WTC11 (cell line): ENCODE measurements around the gene AFF3. TPM values are rescaled to one million over a fixed set of nuclear protein-coding genes. Genes with fewer than 3 reads are reported as not detected.

Experiments used
- ATAC-seq: fragments of 200-7000 bp; cut with Tn5 transposase; 2 replicates; pipeline ENCODE4 v1.10.0; 2021; ENCODE audit warnings: mild to moderate bottlenecking, moderate library complexity
- CTCF ChIA-PET: fragments of 300-600 bp; sonication (Branson Sonifier 250); formaldehyde crosslinking; loops from one replicate; lab custom pipeline; 2021; ENCODE audit warnings: antibody characterized with exemption; lab: Charles Lee
- POLR2A ChIA-PET: fragments of 350-600 bp; sonication (Branson Sonifier 250); formaldehyde crosslinking; loops from one replicate; lab custom pipeline; 2021; ENCODE audit warnings: antibody characterized with exemption; lab: Charles Lee
- DNase-seq: peaks from one replicate; pipeline ENCODE4 v3.0.0; 2021; ENCODE audit warnings: low spot score
- H3K27ac Mint-ChIP-seq: 2 replicates; pipeline ENCODE4 v1.8.0; 2021; ENCODE audit warnings: mixed read lengths
- H3K27me3 Mint-ChIP-seq: 2 replicates; pipeline ENCODE4 v1.8.0; 2021; ENCODE audit warnings: low read depth, mild to moderate bottlenecking, moderate library complexity, mixed read lengths
- H3K36me3 Mint-ChIP-seq: 2 replicates; pipeline ENCODE4 v1.8.0; 2021; ENCODE audit warnings: mixed read lengths
- H3K4me1 Mint-ChIP-seq: 2 replicates; pipeline ENCODE4 v1.8.0; 2022; ENCODE audit warnings: mixed read lengths
- H3K4me3 Mint-ChIP-seq: 2 replicates; pipeline ENCODE4 v1.8.0; 2021; ENCODE audit warnings: mild to moderate bottlenecking, moderate library complexity, mixed read lengths
- H3K9me3 Mint-ChIP-seq: 2 replicates; pipeline ENCODE4 v1.8.0; 2021; ENCODE audit warnings: mixed read lengths
- ARID4B ChIP-seq: sonication (generic); formaldehyde crosslinking; IDR thresholded peaks from 2 replicates; pipeline ENCODE4 v1.8.0; 2023; ENCODE audit warnings: missing genetic modification reagents, mild to moderate bottlenecking, borderline replicate concordance
- CTCF ChIP-seq: fragments of 200-600 bp; IDR thresholded peaks from 2 replicates; pipeline ENCODE4 v1.8.0; 2022; ENCODE audit warnings: antibody characterized with exemption
- E2F1 ChIP-seq: sonication (generic); formaldehyde crosslinking; IDR thresholded peaks from 2 replicates; pipeline ENCODE4 v1.8.0; 2022; ENCODE audit warnings: mild to moderate bottlenecking, missing genetic modification reagents
- EMX1 ChIP-seq: fragments of 250-450 bp; sonication (Bioruptor Pico); IDR thresholded peaks from 2 replicates; pipeline ENCODE4 v1.8.0; 2021; ENCODE audit warnings: mild to moderate bottlenecking
- FOXK1 ChIP-seq: sonication (generic); formaldehyde crosslinking; IDR thresholded peaks from 2 replicates; pipeline ENCODE4 v1.8.0; 2022; ENCODE audit warnings: mild to moderate bottlenecking, moderate library complexity, missing genetic modification reagents
- GRHL2 ChIP-seq: fragments of 250-450 bp; sonication (Bioruptor Pico); IDR thresholded peaks from 2 replicates; pipeline ENCODE4 v1.8.0; 2022; ENCODE audit warnings: mild to moderate bottlenecking, moderate library complexity; ENCODE audit not compliant: insufficient replicate concordance, severe bottlenecking
- NFYB ChIP-seq: sonication (generic); formaldehyde crosslinking; conservative IDR thresholded peaks from 2 replicates; pipeline ENCODE4 v1.8.0; 2022; ENCODE audit warnings: low read depth, missing genetic modification reagents
- NR3C1 ChIP-seq: sonication (generic); formaldehyde crosslinking; conservative IDR thresholded peaks from 2 replicates; pipeline ENCODE4 v1.8.1; 2023; ENCODE audit warnings: low read depth, mild to moderate bottlenecking, missing genetic modification reagents
- TEAD4 ChIP-seq: sonication (generic); formaldehyde crosslinking; IDR thresholded peaks from 2 replicates; pipeline ENCODE4 v1.8.0; 2022; ENCODE audit warnings: mild to moderate bottlenecking, missing genetic modification reagents
- ZNF281 ChIP-seq: sonication (generic); formaldehyde crosslinking; IDR thresholded peaks from 2 replicates; pipeline ENCODE4 v1.8.0; 2023; ENCODE audit warnings: mild to moderate bottlenecking, missing genetic modification reagents
- ZNF423 ChIP-seq: fragments of 250-450 bp; sonication (Bioruptor Pico); IDR thresholded peaks from 2 replicates; pipeline ENCODE4 v2.1.2; 2022; ENCODE audit warnings: mild to moderate bottlenecking, moderate library complexity
- ZNF425 ChIP-seq: fragments of 250-450 bp; sonication (Bioruptor Pico); conservative IDR thresholded peaks from 2 replicates; pipeline ENCODE4 v1.9.0; 2021; ENCODE audit warnings: mild to moderate bottlenecking
- ZSCAN18 ChIP-seq: fragments of 250-450 bp; sonication (Bioruptor Pico); IDR thresholded peaks from 2 replicates; pipeline ENCODE4 v2.1.2; 2022; ENCODE audit warnings: mild to moderate bottlenecking, moderate library complexity
- total RNA-seq: library from RNA; stranded (reverse); gene quantifications from 3 replicates; pipeline ENCODE4 v1.2.3, GENCODE V29; 2021

The AFF3 gene
- total RNA-seq, 1 experiment from 2014 or later, result 1.2 TPM

- TF ChIP-seq E2F1 (CRISPR knock-in tag) (no peak), NR3C1 (CRISPR knock-in tag) (no peak), CTCF (no peak), TEAD4 (CRISPR knock-in tag) (no peak), ARID4B (CRISPR knock-in tag) (no peak), ZNF425 (CRISPR knock-in tag) (no peak)
Observed at GRCh38 chr2:99806758-99807157, 335.6 kb downstream of the AFF3 start (continued).

- ChIA-PET POLR2A (no interaction called here), CTCF (no interaction called here)
- peaks cover 6% of the 10 kb centered on the region for H3K9me3 Mint-ChIP-seq
- ATAC-seq, result no peak
- no peak overlapping the region for H3K4me3 Mint-ChIP-seq
- H3K27ac Mint-ChIP-seq, result no peak overlapping the region
- H3K4me1 Mint-ChIP-seq, result peaks cover 9% of the 10 kb centered on the region; the same call in 1 of the 2 replicates
- no peaks in the 10 kb centered on the region for H3K27me3 Mint-ChIP-seq
- DNase-seq, result no peak
- TF ChIP-seq EMX1 (no peak), GRHL2 (CRISPR knock-in tag) (no peak), ZNF281 (no peak), NFYB (CRISPR knock-in tag) (no peak), ZNF423 (CRISPR knock-in tag) (no peak), ZSCAN18 (CRISPR knock-in tag) (no peak), FOXK1 (CRISPR knock-in tag) (no peak)
- TF ChIP-seq, all 79 proteins: peak for 0
- no peaks in the 10 kb centered on the region for H3K36me3 Mint-ChIP-seq
Observed at GRCh38 chr2:99805930-99806476, 336.4 kb downstream of the AFF3 start.
